ENCODE results near the gene GPRIN3.

DNA sequence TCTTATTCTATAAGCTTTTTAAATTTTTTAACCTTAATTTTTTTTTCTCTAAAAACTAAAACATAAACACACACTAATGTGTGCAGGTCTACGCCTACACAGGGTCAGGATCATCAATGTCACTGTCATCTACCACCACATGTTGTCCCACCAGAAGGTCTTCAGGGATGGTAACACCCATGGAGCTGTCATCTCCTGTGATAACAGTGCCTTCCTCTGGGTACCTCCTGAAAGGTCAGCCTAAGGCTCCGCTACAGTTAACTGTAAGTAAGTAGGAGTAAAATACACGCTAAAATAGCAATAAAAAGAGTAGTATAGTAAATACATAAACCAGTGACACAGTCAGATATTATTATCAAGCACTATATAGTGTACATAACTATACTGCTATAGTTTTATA, 45.9 kb upstream of the GPRIN3 start:
- TF ChIP-seq POLR2AphosphoS5 (IDR thresholded peaks at IDR 0.05) (no peak), POLR2A (IDR thresholded peaks at IDR 0.05) (no peak)
- TF ChIP-seq, protein P1, sequence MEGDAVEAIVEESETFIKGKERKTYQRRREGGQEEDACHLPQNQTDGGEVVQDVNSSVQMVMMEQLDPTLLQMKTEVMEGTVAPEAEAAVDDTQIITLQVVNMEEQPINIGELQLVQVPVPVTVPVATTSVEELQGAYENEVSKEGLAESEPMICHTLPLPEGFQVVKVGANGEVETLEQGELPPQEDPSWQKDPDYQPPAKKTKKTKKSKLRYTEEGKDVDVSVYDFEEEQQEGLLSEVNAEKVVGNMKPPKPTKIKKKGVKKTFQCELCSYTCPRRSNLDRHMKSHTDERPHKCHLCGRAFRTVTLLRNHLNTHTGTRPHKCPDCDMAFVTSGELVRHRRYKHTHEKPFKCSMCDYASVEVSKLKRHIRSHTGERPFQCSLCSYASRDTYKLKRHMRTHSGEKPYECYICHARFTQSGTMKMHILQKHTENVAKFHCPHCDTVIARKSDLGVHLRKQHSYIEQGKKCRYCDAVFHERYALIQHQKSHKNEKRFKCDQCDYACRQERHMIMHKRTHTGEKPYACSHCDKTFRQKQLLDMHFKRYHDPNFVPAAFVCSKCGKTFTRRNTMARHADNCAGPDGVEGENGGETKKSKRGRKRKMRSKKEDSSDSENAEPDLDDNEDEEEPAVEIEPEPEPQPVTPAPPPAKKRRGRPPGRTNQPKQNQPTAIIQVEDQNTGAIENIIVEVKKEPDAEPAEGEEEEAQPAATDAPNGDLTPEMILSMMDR (IDR thresholded peaks at IDR 0.05), result no peak
